HepG2 (cell line): ENCODE data around the gene FERMT2. TPM values are rescaled to one million over a fixed set of nuclear protein-coding genes. Genes with fewer than 3 reads are reported as not detected.

ENCODE experiments used
- CREB1 ChIP-seq, 2 experiments: fragments of 450-650 bp in 1 of 2; IDR thresholded peaks; 2 replicates each; pipeline ENCODE4 v1.6.1; 2016 to 2017; ENCODE audit warnings: control low read depth in 1 of 2, mild to moderate bottlenecking in 1 of 2, missing compliant biosample characterization in 1 of 2, missing genetic modification characterization in 1 of 2
- CTCF ChIP-seq: sonication (generic); formaldehyde crosslinking; IDR thresholded peaks from 2 replicates; pipeline ENCODE4 v1.5.0; 2020; ENCODE audit warnings: mild to moderate bottlenecking, missing genetic modification reagents, moderate library complexity
- FOXA3 ChIP-seq: IDR thresholded peaks from 2 replicates; pipeline ENCODE4 v1.6.1; 2016; ENCODE audit warnings: missing genetic modification reagents, missing compliant biosample characterization
- MAX ChIP-seq: IDR thresholded peaks from 2 replicates; pipeline ENCODE4 v1.6.1; 2012; ENCODE audit warnings: inconsistent platforms
- MEIS2 ChIP-seq: sonication (generic); formaldehyde crosslinking; IDR thresholded peaks from 2 replicates; pipeline ENCODE4 v1.9.0; 2021; ENCODE audit warnings: mild to moderate bottlenecking, missing genetic modification reagents
- NFYB ChIP-seq: sonication (generic); formaldehyde crosslinking; IDR thresholded peaks from 2 replicates; pipeline ENCODE4 v1.4.0; 2020; ENCODE audit warnings: missing genetic modification reagents
- RFXAP ChIP-seq: sonication (generic); formaldehyde crosslinking; IDR thresholded peaks from 2 replicates; pipeline ENCODE4 v1.4.0; 2020; ENCODE audit warnings: missing genetic modification reagents, borderline replicate concordance
- STAG1 ChIP-seq: sonication (generic); formaldehyde crosslinking; IDR thresholded peaks from 2 replicates; pipeline ENCODE4 v1.4.0; 2020; ENCODE audit warnings: missing genetic modification reagents
- TEAD2 ChIP-seq: sonication (generic); formaldehyde crosslinking; IDR thresholded peaks from 2 replicates; pipeline ENCODE4 v1.9.0; 2021; ENCODE audit warnings: missing genetic modification reagents
- ZBTB4 ChIP-seq: sonication (generic); formaldehyde crosslinking; IDR thresholded peaks from 2 replicates; pipeline ENCODE4 v1.4.0; 2020; ENCODE audit warnings: missing genetic modification reagents, mild to moderate bottlenecking, borderline replicate concordance
- ZFP36L1 ChIP-seq: sonication (generic); formaldehyde crosslinking; IDR thresholded peaks from 2 replicates; pipeline ENCODE4 v1.8.0; 2022; ENCODE audit warnings: mild to moderate bottlenecking, missing genetic modification reagents, moderate library complexity
- ZNF577 ChIP-seq: sonication (generic); formaldehyde crosslinking; IDR thresholded peaks from 2 replicates; pipeline ENCODE4 v1.4.0; 2020; ENCODE audit warnings: mild to moderate bottlenecking, low read depth, missing genetic modification reagents, borderline replicate concordance
- ZNF724P ChIP-seq: sonication (generic); formaldehyde crosslinking; IDR thresholded peaks from 2 replicates; pipeline ENCODE4 v1.8.0; 2022; ENCODE audit warnings: missing genetic modification reagents, borderline replicate concordance
- ZNF777 ChIP-seq: sonication (generic); formaldehyde crosslinking; IDR thresholded peaks from 2 replicates; pipeline ENCODE4 v1.4.0; 2020; ENCODE audit warnings: missing genetic modification reagents
- ZNF780A ChIP-seq: sonication (generic); formaldehyde crosslinking; IDR thresholded peaks from 2 replicates; pipeline ENCODE4 v1.8.0; 2022; ENCODE audit warnings: mild to moderate bottlenecking, missing genetic modification reagents, moderate library complexity
- ZNF790 ChIP-seq: sonication (generic); formaldehyde crosslinking; IDR thresholded peaks from 2 replicates; pipeline ENCODE4 v1.8.0; 2022; ENCODE audit warnings: missing genetic modification reagents, mild to moderate bottlenecking, borderline replicate concordance
- polyA plus RNA-seq, 8 experiments: library from polyadenylated mRNA; depleted of rRNA in 3 of 8; stranded (reverse) in 7 of 8; unstranded in 1 of 8; fragments of >200 nt; fragmentation: Illumina TruSeq in 4 of 8; extraction: Trizol in 4 of 8; gene quantifications; 2 replicates each; pipeline versions ENCODE4 v1.2.1 to v1.2.3, GENCODE V29; 2011 to 2016; ENCODE audit warnings: low read depth in 4 of 8, missing spikeins in 1 of 8, mixed read lengths in 1 of 8; ENCODE audit not compliant: insufficient read depth in 1 of 8
- total RNA-seq, 5 experiments: library from RNA; depleted of rRNA; stranded (reverse); fragments of >200 nt; fragmentation: Illumina TruSeq; extraction: Trizol; gene quantifications; 2 replicates each; pipeline ENCODE4 v1.2.3, GENCODE V29; 2016; ENCODE audit warnings: low read depth in 1 of 5

The FERMT2 gene
- total and polyA plus RNA-seq, 2 of the 13 experiments (the other 11 are each of a cell fraction or from before 2014, with no cell fraction given), result 36.2 to 60.4 TPM

- TF ChIP-seq ZBTB4 (no peak), MEIS2 (CRISPR knock-in tag) (peak; percentile 53; the same call in 1 of the 2 replicates), ZNF577 (no peak), CREB1 (IDR thresholded peaks at IDR 0.05) (0 out of 2 replicates have a peak, but pooled peaks have one; percentile 17), CREB1 (CRISPR knock-in tag; IDR thresholded peaks at IDR 0.05) (peak; percentile 34; the same call in 1 of the 2 replicates), RFXAP (CRISPR knock-in tag) (no peak), ZNF724P (CRISPR knock-in tag) (no peak), ZNF777 (no peak), FOXA3 (peak; percentile 83), TEAD2 (CRISPR knock-in tag) (no peak), STAG1 (CRISPR knock-in tag) (no peak), MAX (no peak), ZNF790 (CRISPR knock-in tag) (no peak), NFYB (CRISPR knock-in tag) (peak; percentile 29; the same call in 1 of the 2 replicates), CTCF (CRISPR knock-in tag) (no peak), ZNF780A (CRISPR knock-in tag) (no peak), ZFP36L1 (no peak)
These were observed 16.1 kb downstream of the FERMT2 start (continued) for GRCh38 chr14:52934762-52935161.
